Measurements from ENCODE around the gene TPCN2.

Gene TPCN2

GRCh38 chr11:69096473-69096872 lies 47.7 kb downstream of the TPCN2 start:
- TF ChIP-seq, protein P1, sequence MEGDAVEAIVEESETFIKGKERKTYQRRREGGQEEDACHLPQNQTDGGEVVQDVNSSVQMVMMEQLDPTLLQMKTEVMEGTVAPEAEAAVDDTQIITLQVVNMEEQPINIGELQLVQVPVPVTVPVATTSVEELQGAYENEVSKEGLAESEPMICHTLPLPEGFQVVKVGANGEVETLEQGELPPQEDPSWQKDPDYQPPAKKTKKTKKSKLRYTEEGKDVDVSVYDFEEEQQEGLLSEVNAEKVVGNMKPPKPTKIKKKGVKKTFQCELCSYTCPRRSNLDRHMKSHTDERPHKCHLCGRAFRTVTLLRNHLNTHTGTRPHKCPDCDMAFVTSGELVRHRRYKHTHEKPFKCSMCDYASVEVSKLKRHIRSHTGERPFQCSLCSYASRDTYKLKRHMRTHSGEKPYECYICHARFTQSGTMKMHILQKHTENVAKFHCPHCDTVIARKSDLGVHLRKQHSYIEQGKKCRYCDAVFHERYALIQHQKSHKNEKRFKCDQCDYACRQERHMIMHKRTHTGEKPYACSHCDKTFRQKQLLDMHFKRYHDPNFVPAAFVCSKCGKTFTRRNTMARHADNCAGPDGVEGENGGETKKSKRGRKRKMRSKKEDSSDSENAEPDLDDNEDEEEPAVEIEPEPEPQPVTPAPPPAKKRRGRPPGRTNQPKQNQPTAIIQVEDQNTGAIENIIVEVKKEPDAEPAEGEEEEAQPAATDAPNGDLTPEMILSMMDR (IDR thresholded peaks at IDR 0.05; ENCODE audit: low read depth, low read length): no peak
- in situ Hi-C loops (cut with HindIII; ENCODE audit: low sequenced_read_pairs): no loop called here

DNA sequence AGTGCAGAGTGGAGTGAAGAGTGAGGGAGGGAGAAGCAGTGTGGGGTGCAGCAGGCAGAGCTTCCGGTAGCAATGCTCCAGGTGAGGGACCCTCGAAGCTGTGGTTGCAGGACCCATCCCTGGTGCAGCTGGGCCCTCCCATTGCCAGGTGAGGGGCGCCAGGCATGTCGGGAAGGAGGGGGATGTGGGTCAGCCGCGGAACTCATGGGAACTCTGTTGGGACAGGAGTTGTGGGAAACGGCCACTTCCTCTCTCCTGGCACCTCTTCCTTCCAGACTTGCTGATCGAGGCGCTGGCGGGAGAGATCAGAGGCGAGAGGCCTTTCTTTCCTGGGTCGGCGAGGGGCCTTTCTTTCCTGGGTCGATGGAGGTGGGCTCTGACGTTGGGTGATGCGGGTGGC lies 48.5 kb downstream of the TPCN2 start:
- TF ChIP-seq, protein P1 (IDR thresholded peaks at IDR 0.05; ENCODE audit: low read depth, low read length): no peak
- H3K4me3 ChIP-seq (ENCODE audit: low read depth, low read length): no peak overlapping the region
- in situ Hi-C loops (cut with HindIII; ENCODE audit: low sequenced_read_pairs): no loop called here
- no peak for DNase-seq (ENCODE audit: low read depth, low spot score)

More at GRCh38 chr11:69096473-69096872, 47.7 kb downstream of the TPCN2 start:
- no peak overlapping the region for H3K4me3 ChIP-seq (ENCODE audit: low read depth, low read length)
- DNase-seq (ENCODE audit: low read depth, low spot score): no peak

GRCh38 chr11:69099180-69099579 lies 50.4 kb downstream of the TPCN2 start:
- H3K4me3 ChIP-seq (ENCODE audit: low read depth, low read length): no peak overlapping the region
- TF ChIP-seq, protein P1 (IDR thresholded peaks at IDR 0.05; ENCODE audit: low read depth, low read length): no peak
- DNase-seq (ENCODE audit: low read depth, low spot score): no peak
- in situ Hi-C loops (cut with HindIII; ENCODE audit: low sequenced_read_pairs): no loop called here

- no peak overlapping the region for H3K4me3 ChIP-seq (ENCODE audit: low read depth, low read length)
- TF ChIP-seq, protein P1 (IDR thresholded peaks at IDR 0.05; ENCODE audit: low read depth, low read length): no peak
- in situ Hi-C loops (cut with HindIII; ENCODE audit: low sequenced_read_pairs): loop anchor here (25.0 kb wide), 1 partner anchor 562 kb away; no protein-coding TSS in a partner anchor
- DNase-seq (ENCODE audit: low read depth, low spot score): no peak
These were observed 51.9 kb downstream of the TPCN2 start for GRCh38 chr11:69100454-69101114.

DNA sequence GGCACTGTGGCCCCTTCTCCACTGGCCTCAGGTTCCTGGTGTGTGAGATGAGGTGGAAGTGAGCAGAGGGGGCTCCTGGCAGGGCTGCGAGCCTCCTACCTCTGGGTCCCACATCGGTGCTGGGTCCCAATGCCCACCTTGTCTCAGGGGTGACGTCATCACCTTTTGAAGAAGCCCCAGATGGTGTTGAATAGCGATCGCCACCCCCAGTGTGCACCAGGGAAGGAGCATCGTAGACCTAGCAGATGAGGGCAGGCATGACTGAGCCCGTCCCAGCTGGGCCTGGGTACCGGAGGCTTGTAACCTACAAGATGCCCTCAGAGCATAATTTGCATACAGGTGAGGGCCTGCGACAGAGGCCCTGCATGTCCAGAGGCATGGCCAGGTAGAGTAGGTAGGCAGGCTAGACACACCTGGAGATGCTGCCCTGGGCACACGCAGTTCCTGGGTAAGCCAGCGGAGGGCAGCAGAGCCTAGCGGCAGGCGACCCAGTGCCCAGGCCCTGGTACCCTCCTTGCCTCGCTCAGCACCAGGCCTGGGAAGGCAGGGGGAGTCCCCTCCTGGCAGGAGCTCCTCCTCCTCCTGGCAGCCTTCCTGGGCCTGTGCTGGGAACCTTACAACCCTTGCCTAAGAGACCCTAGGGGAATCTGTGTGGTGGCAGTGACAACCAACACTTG lies 52.5 kb downstream of the TPCN2 start:
- in situ Hi-C loops (cut with HindIII; ENCODE audit: low sequenced_read_pairs): loop anchor here (25.0 kb wide), 1 partner anchor 561 kb away; no protein-coding TSS in a partner anchor

More for the DNA sequence above, 52.5 kb downstream of the TPCN2 start:
- peak; percentile 61 for DNase-seq (ENCODE audit: low read depth, low spot score)
- H3K4me3 ChIP-seq (ENCODE audit: low read depth, low read length): no peak overlapping the region
- TF ChIP-seq, protein P1 (IDR thresholded peaks at IDR 0.05; ENCODE audit: low read depth, low read length): peak; percentile 99

Data from astrocyte of the spinal cord (primary cell).